D721Med (cell line): ENCODE results near the gene ZNF816.

Source experiments
- DNase-seq: peaks from one replicate; pipeline ENCODE4 v3.0.0; 2011; ENCODE audit warnings: low spot score; ENCODE audit not compliant: insufficient read length
- FAIRE-seq: peaks from 2 replicates; lab custom pipeline; 2011; peaks lifted over from hg19 to GRCh38; lab: Jason Lieb, UNC
- CTCF ChIP-seq: IDR thresholded peaks from 2 replicates; pipeline ENCODE4 v1.5.1; 2012; ENCODE audit warnings: mild to moderate bottlenecking, control low read depth; ENCODE audit not compliant: insufficient read depth; ENCODE audit errors: missing control alignments

Gene ZNF816

DNA sequence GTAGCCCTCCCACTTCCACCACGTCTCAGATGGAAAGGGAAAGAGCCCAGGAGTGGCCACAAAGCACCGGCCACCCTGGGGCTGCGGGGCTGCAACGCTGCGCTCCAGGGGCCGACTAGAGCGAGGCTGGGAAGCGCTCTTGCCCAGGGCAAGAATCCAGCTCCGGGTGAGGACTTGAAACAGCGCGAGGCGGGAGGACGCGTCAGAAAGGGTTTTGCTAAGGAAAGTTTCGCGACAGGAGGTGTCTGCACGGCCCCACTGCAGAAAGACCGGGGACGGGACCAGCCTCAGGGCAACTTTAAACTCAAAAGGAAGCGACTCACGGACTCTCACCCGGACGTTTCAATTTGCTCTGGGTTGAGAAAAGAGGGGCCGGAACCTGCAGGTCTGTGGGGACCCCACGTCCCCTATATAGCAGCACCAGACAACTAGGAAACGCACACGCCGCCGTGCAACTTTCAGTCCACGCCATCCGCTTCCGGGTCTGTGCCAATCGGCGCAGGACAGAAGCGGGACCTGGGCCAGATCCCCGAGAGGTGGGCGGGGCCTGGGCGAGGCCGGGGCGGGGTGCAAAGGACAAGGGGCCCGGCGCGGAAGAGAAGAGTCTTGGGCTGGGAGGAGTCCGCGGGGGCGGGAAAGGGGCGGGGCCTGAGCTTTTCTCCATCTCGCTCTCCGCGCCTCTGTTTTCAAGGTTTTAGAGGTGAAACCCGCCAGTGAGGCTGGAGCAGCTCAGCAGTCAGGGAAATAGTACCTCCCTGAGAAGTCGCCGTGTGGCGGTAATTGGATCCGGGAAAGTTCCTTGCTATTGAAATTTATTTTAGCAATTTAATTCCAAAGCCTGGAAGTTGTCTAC, at the start of gene ZNF816:
ZNF816 (minus strand) TSS at position 488 of the 853 bp plus-strand sequence. CDS start 6,792 bp downstream, outside the sequence.
- DNase-seq (peak; percentile 96), FAIRE-seq (no peak)
- no peak for TF ChIP-seq CTCF

DNA sequence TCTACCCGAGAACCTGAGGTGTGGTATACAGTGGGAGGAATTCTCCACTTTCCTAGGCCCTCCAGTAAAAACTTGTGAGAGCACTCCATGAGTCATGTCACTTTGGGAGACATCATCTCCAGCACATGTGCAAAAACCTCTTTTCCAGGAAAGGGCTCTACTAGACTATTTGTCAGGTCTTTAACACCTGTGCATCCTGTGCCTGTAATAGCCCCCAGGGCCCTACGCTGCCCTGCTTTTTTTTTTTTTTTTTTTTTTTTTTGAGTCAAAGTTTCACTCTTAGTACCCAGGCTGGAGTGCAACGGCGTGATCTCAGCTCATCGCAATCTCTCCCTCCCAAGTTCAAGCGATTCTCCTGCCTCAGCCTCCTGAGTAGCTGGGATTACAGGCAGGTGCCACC, 49.3 kb upstream of the ZNF816 start:
- no peak for DNase-seq
- FAIRE-seq: no peak
- no peak for TF ChIP-seq CTCF

DNA sequence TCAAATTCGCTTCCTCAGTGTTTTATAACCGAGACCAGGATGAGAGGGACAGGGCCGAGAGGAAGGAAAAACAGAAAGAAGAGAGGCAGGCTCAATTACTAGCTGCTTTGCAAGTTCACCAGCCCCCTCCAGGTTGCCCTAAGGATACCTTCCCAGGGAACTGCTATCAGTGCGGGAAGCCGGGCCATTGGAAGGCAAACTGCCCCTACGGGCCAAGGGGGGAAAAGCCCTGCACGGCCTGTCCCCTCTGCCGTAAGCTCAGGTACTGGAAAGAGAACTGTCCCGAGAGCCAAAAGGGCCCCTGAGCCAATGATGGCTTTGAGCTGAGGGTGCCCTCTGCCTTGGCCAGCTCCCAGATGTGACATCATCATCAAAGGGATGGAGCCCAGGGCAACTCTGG, 47.8 kb upstream of the ZNF816 start:
- FAIRE-seq: no peak
- no peak for DNase-seq
- no peak for TF ChIP-seq CTCF

DNA sequence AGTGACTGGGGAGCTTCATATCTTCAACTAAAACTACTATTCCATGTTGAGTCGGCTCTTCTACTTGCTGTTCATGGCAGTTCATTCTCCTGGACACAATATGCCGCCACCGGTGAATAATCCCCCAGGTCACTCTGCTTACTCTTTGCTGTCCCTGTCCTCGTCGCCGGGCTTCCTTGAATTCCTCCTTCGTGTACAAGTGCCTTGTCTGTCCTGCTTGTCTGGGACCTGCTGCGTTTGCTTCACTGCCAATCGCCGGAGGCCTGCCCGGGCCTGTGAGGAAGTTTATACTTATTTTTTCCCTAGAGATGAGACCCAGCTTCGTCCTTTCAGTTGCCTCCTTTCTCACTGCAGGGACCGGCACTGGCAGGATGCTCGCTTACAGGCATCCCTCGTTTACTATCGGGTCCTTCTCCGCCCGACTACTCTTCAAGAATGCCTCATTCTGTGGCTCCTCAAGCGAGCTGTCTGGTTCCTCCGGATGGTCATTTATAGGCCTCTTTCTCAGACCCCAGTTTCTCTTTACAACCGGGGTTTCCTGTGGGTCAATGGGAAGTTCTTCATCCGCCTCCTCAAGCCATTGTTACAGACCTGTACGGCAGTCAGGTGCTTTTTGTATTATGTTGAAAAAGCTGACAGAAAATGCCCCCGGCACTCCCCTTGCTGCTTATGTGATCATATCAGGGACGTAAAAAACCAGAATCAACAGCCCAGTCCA, 45.5 kb upstream of the ZNF816 start:
- DNase-seq: no peak
- FAIRE-seq: no peak
- TF ChIP-seq CTCF: no peak

- no peak for TF ChIP-seq CTCF
- FAIRE-seq: no peak
- DNase-seq: no peak
These were observed 44.9 kb upstream of the ZNF816 start for GRCh38 chr19:53007606-53008005.

- no peak for FAIRE-seq
- DNase-seq: no peak
- TF ChIP-seq CTCF: no peak
These were observed 44.5 kb upstream of the ZNF816 start for GRCh38 chr19:53007200-53007599.

- FAIRE-seq (no peak), DNase-seq (no peak)
- no peak for TF ChIP-seq CTCF
These were observed 41.6 kb upstream of the ZNF816 start for GRCh38 chr19:53004242-53004641.
